BLaER1 (cell line): ENCODE data around the gene OR1E1.
"Not testable (repeated sequence)": the region's sequence is repeated elsewhere in the genome, so short reads cannot be mapped to it uniquely, and the experiment has no call there.

Source experiments
- H3K27ac ChIP-seq: shearing (Covaris generic); formaldehyde crosslinking; 2 replicates; pipeline ENCODE4 v1.8.1; 2022
- H3K27me3 ChIP-seq: shearing (Covaris generic); formaldehyde crosslinking; 2 replicates; pipeline ENCODE4 v1.8.1; 2022
- H3K36me3 ChIP-seq: shearing (Covaris generic); formaldehyde crosslinking; 2 replicates; pipeline ENCODE4 v1.8.1; 2022
- H3K4me1 ChIP-seq: shearing (Covaris generic); formaldehyde crosslinking; 2 replicates; pipeline ENCODE4 v1.8.1; 2022
- H3K4me2 ChIP-seq: shearing (Covaris generic); formaldehyde crosslinking; 2 replicates; pipeline ENCODE4 v1.8.1; 2022
- H3K4me3 ChIP-seq: shearing (Covaris generic); formaldehyde crosslinking; 2 replicates; pipeline ENCODE4 v1.8.1; 2022
- H3K9ac ChIP-seq: shearing (Covaris generic); formaldehyde crosslinking; 2 replicates; pipeline ENCODE4 v1.8.1; 2022
- H3K9me3 ChIP-seq: shearing (Covaris generic); formaldehyde crosslinking; 2 replicates; pipeline ENCODE4 v1.8.1; 2022
- H4K20me1 ChIP-seq: shearing (Covaris generic); formaldehyde crosslinking; 2 replicates; pipeline ENCODE4 v1.8.1; 2022
- Cebpa-rat ChIP-seq: shearing (Covaris generic); IDR thresholded peaks from 2 replicates; pipeline ENCODE4 v1.8.1; 2022

OR1E1 gene, protein sequence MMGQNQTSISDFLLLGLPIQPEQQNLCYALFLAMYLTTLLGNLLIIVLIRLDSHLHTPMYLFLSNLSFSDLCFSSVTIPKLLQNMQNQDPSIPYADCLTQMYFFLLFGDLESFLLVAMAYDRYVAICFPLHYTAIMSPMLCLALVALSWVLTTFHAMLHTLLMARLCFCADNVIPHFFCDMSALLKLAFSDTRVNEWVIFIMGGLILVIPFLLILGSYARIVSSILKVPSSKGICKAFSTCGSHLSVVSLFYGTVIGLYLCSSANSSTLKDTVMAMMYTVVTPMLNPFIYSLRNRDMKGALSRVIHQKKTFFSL

DNA sequence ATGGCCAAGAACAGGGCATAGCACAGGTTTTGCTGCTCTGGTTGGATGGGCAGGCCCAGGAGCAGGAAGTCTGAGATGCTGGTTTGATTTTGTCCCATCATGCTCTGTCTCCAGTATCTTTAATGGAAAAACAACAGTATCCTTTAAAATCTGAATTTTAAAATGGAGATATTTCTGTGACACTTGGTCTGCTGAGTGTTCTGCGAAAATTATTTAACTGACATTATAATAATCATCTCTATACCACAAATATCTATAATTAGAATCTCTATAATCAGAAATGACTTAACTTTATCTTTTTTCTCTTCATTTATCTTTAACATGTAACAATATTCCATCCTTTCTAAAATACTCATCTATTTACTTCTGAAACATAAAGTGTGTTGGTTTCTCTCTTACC is at the start of gene OR1E1:
Gene OR1E1 (minus strand): TSS at position 101 of the 400 bp plus-strand sequence. CDS start 0 bp downstream, at position 101.
- Histone ChIP-seq H3K27me3 (no peaks in the 10 kb centered on the region), H3K9me3 (no peaks in the 10 kb centered on the region), H3K4me3 (no peak within 1 kb of the TSS), H3K27ac (no peak within 1 kb of the TSS), H3K4me1 (no peaks in the 10 kb centered on the region), H3K9ac (no peak within 1 kb of the TSS), H3K4me2 (no peak within 1 kb of the TSS), H3K36me3 (no peaks in the 10 kb centered on the region), H4K20me1 (no peaks in the 10 kb centered on the region)
- TF ChIP-seq Cebpa-rat, result no peak

DNA sequence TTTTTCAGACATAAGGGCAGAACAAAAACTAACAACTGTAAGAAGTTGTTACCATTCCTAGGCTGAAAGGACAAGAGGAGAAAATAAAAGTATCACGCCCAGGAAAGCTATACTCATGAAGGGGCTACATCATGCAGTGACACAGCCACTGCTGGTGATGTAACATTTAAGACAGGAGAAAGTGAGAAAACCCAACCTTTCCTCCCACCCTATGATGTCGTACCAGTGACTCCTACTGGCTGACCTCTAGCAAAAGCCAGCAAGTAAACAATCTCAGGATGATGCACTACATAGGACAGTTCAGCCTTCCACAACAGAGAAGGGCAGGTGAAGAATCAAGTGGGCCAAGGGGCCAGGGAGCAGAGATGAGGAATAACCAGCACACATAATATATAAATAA is 49.4 kb upstream of the OR1E1 start:
- Histone ChIP-seq H3K36me3 (no peaks in the 10 kb centered on the region), H4K20me1 (no peaks in the 10 kb centered on the region), H3K4me1 (no peaks in the 10 kb centered on the region), H3K27ac (no peak overlapping the region), H3K9ac (no peak overlapping the region), H3K4me3 (no peak overlapping the region), H3K4me2 (no peak overlapping the region), H3K27me3 (no peaks in the 10 kb centered on the region), H3K9me3 (no peaks in the 10 kb centered on the region)
- TF ChIP-seq Cebpa-rat, result no peak

DNA sequence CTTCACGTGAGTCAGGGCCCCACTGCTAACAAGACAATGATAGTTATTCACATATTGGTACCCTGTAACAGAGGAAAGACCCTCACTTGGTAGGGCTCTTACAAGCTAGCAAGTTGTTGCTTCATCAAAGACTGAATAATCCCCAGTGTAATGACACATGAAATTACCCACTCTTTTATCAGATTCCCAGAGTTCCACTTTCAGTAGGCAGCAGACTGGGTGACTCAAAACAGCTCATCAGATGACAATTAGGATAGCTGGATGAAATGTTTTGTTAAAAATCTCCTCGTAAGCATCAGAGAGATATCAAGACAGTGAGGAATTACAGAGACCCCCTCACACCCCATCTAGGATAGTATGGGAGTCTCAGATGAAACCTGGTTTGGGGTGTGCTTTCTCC is 42.2 kb upstream of the OR1E1 start:
- TF ChIP-seq Cebpa-rat, result no peak
- no peak overlapping the region for H3K9ac ChIP-seq
- no peak overlapping the region for H3K4me3 ChIP-seq
- no peak overlapping the region for H3K4me2 ChIP-seq
- H4K20me1 ChIP-seq, result no peaks in the 10 kb centered on the region
- H3K9me3 ChIP-seq, result no peaks in the 10 kb centered on the region
- H3K27ac ChIP-seq, result no peak overlapping the region
- H3K27me3 ChIP-seq, result no peaks in the 10 kb centered on the region
- H3K4me1 ChIP-seq, result no peaks in the 10 kb centered on the region
- no peaks in the 10 kb centered on the region for H3K36me3 ChIP-seq

DNA sequence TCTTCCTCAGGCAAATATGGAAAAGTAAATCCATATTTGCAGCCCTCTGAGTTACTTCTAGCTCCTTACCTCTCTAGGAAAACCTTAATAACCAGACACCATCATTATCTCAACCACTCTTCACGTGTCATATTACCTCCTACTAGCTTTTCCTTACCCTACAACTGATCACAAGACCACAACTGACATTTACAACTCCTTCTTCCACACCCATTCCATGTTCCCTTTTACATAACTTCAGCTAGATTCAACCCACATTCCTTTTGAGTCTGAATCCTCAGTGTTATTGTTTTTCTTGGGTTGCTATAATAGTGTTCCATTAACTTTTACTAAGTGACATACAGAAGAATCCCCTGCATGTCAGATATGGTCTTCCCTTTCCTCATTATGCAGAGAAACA is 40.2 kb upstream of the OR1E1 start:
- no peak overlapping the region for H3K4me2 ChIP-seq
- no peak overlapping the region for H3K9ac ChIP-seq
- no peaks in the 10 kb centered on the region for H3K27me3 ChIP-seq
- no peaks in the 10 kb centered on the region for H3K36me3 ChIP-seq
- H3K4me1 ChIP-seq, result no peaks in the 10 kb centered on the region
- TF ChIP-seq Cebpa-rat, result no peak
- no peak overlapping the region for H3K4me3 ChIP-seq
- H3K27ac ChIP-seq, result no peak overlapping the region
- H3K9me3 ChIP-seq, result no peaks in the 10 kb centered on the region
- H4K20me1 ChIP-seq, result no peaks in the 10 kb centered on the region

DNA sequence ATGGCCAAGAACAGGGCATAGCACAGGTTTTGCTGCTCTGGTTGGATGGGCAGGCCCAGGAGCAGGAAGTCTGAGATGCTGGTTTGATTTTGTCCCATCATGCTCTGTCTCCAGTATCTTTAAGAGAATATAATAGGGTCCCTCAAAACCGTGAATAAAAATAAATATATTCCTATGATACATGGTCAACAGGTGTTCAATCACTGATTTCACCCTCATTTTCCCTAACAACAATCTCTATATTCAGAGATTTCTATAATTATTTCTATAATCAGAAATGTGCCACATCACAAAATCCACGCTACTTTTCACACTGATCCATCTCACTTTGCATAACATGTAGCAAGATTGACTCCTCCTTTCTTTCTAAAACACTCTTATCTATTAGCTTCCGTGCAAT is 35.5 kb upstream of the OR1E1 start, which contains the start of gene OR1E2:
Gene OR1E2 (minus strand): TSS at position 101 of the 400 bp plus-strand sequence. CDS start 0 bp downstream, at position 101.
- Histone ChIP-seq H3K27me3 (no peaks in the 10 kb centered on the region), H3K9ac (no peak within 1 kb of the TSS), H3K4me3 (no peak within 1 kb of the TSS), H3K27ac (no peak within 1 kb of the TSS), H4K20me1 (no peaks in the 10 kb centered on the region), H3K9me3 (no peaks in the 10 kb centered on the region), H3K36me3 (no peaks in the 10 kb centered on the region), H3K4me1 (no peaks in the 10 kb centered on the region), H3K4me2 (no peak within 1 kb of the TSS)
- no peak for TF ChIP-seq Cebpa-rat

DNA sequence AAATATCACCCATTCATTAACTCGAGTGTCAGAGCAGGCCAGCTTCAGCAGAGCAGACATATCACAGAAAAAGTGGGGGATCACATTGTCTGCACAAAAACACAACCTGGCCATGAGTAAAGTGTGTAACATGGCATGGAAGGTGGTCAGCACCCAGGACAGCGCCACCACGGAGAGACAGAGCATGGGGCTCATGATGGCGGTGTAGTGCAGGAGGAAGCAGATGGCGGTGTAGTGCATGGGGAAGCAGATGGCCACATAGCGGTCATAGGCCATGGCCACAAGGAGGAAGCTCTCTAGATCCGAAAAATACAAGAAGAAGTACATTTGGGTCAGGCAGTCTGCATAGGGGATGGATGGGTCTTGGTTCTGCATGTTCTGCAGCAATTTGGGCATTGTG is 35.0 kb upstream of the OR1E1 start:
- H4K20me1 ChIP-seq, H3K4me2 ChIP-seq, H3K27ac ChIP-seq, H3K27me3 ChIP-seq, H3K9me3 ChIP-seq, H3K9ac ChIP-seq, H3K4me1 ChIP-seq, H3K36me3 ChIP-seq, H3K4me3 ChIP-seq: not testable (repeated sequence)

DNA sequence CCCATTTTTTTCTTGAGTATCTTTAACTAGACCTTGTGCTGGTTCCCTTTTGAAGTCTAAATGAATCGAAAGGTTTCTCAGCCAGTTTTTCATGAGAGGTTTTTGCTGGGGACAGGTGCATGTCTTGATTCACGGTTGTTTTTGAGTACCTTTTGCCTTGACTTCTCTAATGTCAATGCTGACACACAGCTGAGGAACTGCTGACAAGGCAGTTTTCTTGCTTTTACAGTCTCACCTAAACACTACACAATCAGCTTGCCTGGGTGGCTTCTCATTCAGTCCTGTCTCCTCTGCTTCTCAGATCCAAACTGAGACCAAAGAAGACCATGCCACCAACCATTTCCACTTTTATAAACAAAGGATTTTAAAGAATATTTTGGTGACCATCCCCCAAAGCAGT is 20.0 kb upstream of the OR1E1 start:
- H4K20me1 ChIP-seq, result no peaks in the 10 kb centered on the region
- peaks cover 5% of the 10 kb centered on the region; the same call in 1 of the 2 replicates for H3K9me3 ChIP-seq
- no peaks in the 10 kb centered on the region for H3K4me1 ChIP-seq
- H3K9ac ChIP-seq, result no peak overlapping the region
- H3K4me2 ChIP-seq, result no peak overlapping the region
- no peak overlapping the region for H3K4me3 ChIP-seq
- TF ChIP-seq Cebpa-rat, result no peak
- H3K27me3 ChIP-seq, result no peaks in the 10 kb centered on the region
- no peaks in the 10 kb centered on the region for H3K36me3 ChIP-seq
- no peak overlapping the region for H3K27ac ChIP-seq

DNA sequence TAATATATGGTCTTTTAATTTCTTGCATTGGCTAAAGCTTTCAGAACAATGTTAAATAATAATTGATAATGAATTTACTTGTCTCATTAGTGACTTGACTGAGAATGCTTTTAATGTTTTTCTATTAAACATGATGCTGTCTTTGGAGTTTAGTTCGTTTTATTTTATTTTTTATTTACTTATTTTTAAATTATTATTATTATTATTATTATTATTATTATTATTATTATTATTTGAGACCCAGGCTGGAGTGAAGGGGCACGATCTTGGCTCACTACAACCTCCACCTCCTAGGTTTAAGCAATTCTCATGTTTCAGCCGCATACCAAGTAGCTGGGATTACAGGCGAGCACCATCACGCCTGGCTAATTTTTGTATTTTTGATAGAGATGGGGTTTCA is 17.4 kb upstream of the OR1E1 start:
- Histone ChIP-seq H3K36me3 (no peaks in the 10 kb centered on the region), H4K20me1 (no peaks in the 10 kb centered on the region), H3K27me3 (no peaks in the 10 kb centered on the region), H3K9me3 (peaks cover 5% of the 10 kb centered on the region; the same call in 1 of the 2 replicates), H3K4me3 (no peak overlapping the region), H3K4me1 (peaks cover 17% of the 10 kb centered on the region), H3K4me2 (no peak overlapping the region), H3K27ac (no peak overlapping the region), H3K9ac (no peak overlapping the region)
- no peak for TF ChIP-seq Cebpa-rat

DNA sequence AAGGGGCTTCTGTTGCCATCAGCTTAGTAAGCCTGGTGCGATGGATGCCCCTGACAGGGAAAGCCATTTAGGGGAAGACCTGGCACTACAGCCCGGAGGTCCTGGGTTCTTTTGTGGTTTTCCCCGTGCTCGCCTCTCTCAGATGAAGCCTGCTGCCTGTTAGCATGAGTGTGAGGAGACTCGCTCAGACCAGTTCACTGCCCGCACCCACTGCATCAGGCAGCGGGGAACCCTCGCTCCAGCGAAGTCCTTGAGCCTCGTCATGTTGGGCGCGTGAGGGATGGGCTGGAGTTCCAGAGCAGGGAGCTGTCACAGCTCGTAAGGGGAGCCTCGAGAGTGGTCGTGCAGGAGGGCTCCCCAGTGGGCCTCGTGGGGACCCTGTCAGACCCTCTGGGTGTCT is 14.0 kb upstream of the OR1E1 start:
- not testable (repeated sequence) for H4K20me1 ChIP-seq, H3K27me3 ChIP-seq, H3K4me3 ChIP-seq, H3K36me3 ChIP-seq, H3K9ac ChIP-seq, H3K27ac ChIP-seq
- peaks cover 17% of the 10 kb centered on the region for H3K4me1 ChIP-seq
- peaks cover 19% of the 10 kb centered on the region for H3K9me3 ChIP-seq
- H3K4me2 ChIP-seq, result peak overlapping the region; percentile 63

DNA sequence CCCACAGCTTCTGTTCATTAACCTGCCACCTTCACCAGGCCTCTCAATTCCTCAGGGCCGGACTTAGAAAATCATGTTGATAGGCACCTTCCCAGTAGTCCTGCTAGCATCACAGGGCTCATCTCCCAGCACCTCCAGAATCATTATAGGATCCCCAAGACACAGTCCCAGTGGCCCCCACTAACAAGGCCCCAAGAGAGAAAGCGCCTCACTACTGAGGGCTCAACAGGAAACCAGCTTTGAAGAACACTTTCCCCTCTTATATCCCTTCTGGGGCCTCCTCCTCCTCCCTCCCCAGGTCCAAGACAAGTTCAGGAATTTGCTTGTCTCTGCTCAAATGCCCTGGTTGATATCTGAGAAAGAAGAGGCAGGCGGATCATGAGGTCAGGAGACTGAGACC is 12.9 kb upstream of the OR1E1 start, which contains the start of gene OR3A3:
Gene OR3A3 (plus strand): TSS at position 301 of the 400 bp plus-strand sequence.
- no peaks in the 10 kb centered on the region for H3K36me3 ChIP-seq
- no peak for TF ChIP-seq Cebpa-rat
- peak within 1 kb of the TSS; percentile 63 for H3K4me2 ChIP-seq
- H3K4me1 ChIP-seq, result peaks cover 17% of the 10 kb centered on the region
- H4K20me1 ChIP-seq, result no peaks in the 10 kb centered on the region
- no peak within 1 kb of the TSS for H3K9ac ChIP-seq
- no peaks in the 10 kb centered on the region for H3K27me3 ChIP-seq
- H3K4me3 ChIP-seq, result no peak within 1 kb of the TSS
- peaks cover 29% of the 10 kb centered on the region for H3K9me3 ChIP-seq
- H3K27ac ChIP-seq, result no peak within 1 kb of the TSS

DNA sequence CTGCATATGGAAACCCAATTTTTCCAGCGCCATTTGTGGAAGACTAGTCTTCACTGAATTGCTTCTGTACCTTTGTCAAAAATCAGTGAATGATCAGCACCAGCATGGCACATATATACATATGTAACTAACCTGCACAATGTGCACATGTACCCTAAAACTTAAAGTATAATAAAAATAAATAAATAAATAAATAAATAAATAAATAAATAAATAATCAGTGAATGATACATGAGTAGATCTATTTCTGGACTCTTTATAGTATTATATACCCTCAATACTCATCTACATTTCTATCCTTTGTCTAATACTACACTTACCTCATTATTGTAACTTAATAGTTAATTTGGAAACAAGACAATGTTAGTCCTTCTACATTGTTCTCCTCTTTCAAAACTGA is 5.6 kb upstream of the OR1E1 start:
- H3K27ac ChIP-seq, H4K20me1 ChIP-seq, H3K4me2 ChIP-seq, H3K9ac ChIP-seq, H3K4me1 ChIP-seq, H3K36me3 ChIP-seq, H3K4me3 ChIP-seq, H3K27me3 ChIP-seq: not testable (repeated sequence)
- peaks cover 30% of the 10 kb centered on the region for H3K9me3 ChIP-seq
